Measurements from ENCODE around the gene USP36.
"Not testable (repeated sequence)": the region's sequence is repeated elsewhere in the genome, so short reads cannot be mapped to it uniquely, and the experiment has no call there.

- TF ChIP-seq ATF3 (IDR thresholded peaks at IDR 0.05); CTCF (IDR thresholded peaks at IDR 0.05; ENCODE audit: low read depth, low read length, missing input control); MAX (IDR thresholded peaks at IDR 0.05); EGR1 (IDR thresholded peaks at IDR 0.05; ENCODE audit: low read depth in 2 of 2); GABPA (IDR thresholded peaks at IDR 0.05 in 1 of 2, conservative IDR thresholded peaks at IDR 0.05 in 1 of 2): not testable (repeated sequence)
These were observed 26.4 kb upstream of the USP36 start for GRCh38 chr17:78867046-78867445.
